SW480 (cell line): ENCODE results near the gene SPIRE2.
"Not testable (repeated sequence)": the region's sequence is repeated elsewhere in the genome, so short reads cannot be mapped to it uniquely, and the experiment has no call there.

Source experiments
- DNase-seq: peaks from one replicate; pipeline ENCODE4 v3.0.0-alpha.2; 2016; ENCODE audit warnings: low spot score

The SPIRE2 gene

GRCh38 chr16:89811321-89811720, 17.0 kb upstream of the SPIRE2 start:
- no peak for DNase-seq

- no peak for DNase-seq
Observed at GRCh38 chr16:89815639-89816348, 12.5 kb upstream of the SPIRE2 start.

GRCh38 chr16:89818851-89819403, 9.3 kb upstream of the SPIRE2 start:
- DNase-seq = not testable (repeated sequence)

GRCh38 chr16:89819448-89819847, 8.8 kb upstream of the SPIRE2 start:
- DNase-seq = not testable (repeated sequence)

GRCh38 chr16:89821438-89822187, 6.7 kb upstream of the SPIRE2 start:
- no peak for DNase-seq

GRCh38 chr16:89822188-89823086, 5.8 kb upstream of the SPIRE2 start:
- DNase-seq = peak; percentile 63

DNA sequence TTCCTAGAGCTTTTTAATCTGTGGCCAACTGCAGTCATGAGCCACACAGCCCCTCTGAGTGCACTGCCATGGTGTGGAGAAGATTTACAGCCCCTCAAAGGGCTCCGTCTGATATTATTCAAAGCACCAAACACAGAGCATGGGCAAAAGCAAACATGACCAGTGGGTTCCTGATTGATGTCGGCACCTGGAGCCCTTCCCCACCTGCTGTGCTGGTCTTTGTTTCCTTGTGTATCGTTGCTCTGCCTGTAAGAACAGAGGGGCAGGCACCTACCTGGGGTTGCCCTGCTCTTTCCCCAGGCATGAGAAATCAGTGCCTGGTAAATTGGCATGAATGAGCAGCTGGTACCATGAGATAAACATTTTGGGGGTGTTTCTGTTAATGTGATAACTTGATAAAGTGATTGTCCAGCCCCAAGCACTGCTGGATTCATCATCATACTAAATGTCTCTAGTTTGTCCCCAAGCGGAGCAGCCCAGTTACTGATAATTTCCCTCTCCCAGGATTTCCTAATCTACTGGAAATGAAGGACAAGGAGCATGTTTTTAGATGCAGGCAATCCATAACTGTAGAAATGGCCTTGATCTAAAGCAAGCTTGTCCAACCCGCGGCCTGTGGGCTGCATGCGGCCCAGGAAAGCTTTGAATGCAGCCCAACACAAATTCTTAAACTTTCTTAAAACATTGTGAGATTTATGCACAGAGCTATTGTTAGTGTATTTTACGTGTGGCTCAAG, 5.0 kb upstream of the SPIRE2 start:
- DNase-seq = no peak

- not testable (repeated sequence) for DNase-seq
Observed at GRCh38 chr16:89823824-89824148, 4.5 kb upstream of the SPIRE2 start.

- DNase-seq = no peak
Observed at GRCh38 chr16:89826531-89827382, 1.5 kb upstream of the SPIRE2 start.

DNA sequence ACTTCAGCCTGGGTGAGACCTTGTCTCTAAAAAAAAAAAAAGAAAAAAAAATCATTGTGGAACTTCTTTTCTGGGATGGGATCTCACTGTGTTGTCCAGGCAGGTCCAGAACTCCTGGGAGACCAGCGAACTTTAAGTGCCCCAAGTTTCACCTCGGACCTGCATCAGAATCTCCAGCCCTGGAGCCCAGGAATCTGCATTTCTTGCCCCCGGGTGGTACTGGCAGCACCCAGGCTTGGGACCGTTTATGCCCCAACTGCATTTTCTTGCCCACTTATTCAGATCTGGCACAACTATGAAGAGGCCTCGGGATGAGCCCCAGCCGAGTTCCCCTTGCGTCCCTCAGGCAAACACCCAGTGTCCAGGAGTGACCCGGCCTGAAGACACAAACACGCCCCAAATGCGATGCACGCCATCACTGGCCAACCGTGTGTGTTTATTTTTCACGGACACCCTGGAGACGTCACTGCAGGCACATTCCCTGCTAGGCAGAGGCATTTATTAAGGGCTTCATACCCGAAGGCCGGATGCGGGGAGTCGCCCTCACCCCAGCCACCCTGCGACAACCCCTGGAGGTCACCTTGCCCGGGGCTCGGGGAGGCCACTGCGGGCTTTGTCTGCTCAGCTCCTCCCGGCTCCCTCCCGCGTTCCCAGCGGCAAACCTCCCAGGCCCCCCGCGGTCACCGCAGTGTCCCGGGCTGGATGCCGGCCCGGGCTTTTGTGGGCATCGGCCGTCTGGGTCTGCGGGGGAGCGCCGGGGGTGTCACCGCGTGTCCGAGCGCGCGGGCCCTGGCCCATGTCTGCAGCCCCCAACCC, 684 bp upstream of the SPIRE2 start:
- DNase-seq = peak; percentile 83

GRCh38 chr16:89828870-89829629, 775 bp downstream of the SPIRE2 start:
- no peak for DNase-seq

DNA sequence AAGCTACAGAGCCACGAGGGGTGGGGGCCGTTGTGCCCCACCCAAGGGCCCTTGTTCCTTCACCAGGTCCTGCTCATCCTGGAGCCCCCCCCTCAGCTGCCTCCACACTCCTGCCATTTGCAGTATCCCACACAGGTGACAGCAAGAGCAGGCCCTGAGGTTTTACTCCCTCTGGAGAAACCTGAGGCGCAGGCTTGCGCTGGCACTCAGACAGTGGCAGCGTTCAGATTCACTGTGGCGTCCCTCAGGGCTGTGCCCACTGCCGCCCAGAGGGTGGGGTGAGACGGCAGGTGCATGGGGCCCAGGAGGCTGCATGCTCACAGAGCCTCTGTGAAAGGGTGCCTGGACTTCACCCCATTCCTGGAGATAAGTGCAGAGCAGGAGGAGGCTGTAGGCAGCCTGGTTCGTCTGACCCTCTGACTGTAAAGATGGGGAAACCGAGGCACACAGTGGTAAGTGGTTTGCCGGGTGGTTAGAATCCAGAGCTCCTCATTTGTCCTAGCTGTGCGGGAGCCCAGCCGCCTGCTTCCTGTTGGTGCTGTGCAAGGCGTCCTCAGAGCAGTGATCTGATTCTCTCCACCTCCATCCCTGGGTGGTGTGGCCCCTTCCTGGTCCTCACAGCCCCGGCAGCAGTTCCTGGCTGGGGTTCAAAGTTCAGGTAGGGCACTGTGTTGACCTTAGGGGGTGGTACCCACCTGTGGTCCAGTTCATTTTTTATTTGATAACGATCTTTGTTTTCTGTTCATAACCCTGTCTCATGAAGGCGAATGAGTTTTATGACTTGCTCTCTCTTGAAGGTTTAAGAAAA, 1.6 kb downstream of the SPIRE2 start:
- peak; percentile 38 for DNase-seq

DNA sequence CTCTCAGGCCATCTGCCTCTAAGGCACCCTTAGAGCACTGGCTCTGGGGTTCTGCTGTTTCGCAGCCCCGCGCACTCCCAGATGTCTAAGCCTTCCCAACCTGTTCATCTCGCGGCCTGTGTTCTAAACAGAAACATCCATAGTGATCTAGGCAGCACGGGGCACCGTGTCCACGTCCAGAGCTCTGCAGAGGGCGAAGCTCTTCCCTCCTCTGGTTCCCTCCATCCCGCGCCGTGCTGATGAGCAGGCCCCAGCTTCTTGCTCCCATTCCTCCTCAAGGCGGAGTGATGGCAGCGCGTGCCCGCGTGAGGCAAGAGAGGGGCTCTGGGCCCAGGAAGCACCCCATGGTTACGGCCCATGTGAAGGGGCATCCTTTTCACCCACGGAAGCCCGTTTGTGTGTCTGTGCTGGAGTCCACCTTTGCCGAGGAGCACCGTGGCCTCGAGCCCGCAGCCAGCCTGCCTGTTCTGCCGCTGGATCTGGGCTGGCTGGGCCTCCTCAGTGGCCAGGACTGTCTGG, 3.6 kb downstream of the SPIRE2 start:
- DNase-seq = no peak

DNA sequence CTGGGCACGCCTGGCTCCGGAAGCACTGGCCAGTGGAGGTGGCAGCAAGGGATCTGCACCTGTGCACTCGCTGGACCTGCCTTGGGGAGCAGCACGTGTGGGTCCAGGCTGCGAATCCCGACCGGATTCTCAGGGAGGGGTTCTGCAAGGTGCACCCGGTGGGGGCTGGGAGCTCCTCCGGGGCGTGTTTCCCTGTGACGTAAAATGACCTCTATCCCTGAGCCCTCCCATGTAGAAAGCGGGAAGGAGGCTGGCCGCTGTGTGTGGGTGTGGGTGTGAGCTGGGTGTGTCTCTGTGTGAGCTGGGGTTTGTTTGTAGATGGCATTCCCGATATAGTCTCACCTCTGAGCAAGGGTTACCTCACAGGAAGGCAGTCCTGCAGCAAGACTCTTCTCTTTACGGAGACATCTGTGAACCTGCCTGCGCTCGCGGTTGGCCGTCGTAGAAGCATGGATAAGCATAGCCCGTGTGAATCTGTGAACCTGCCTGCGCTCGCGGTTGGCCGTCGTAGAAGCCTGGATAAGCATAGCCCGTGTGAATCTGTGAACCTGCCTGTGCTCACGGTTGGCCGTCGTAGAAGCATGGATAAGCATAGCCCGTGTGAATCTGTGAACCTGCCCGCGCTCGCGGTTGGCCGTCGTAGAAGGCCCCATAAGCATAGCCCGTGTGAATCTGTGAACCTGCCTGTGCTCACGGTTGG, 5.5 kb downstream of the SPIRE2 start:
- DNase-seq = peak; percentile 93

GRCh38 chr16:89834813-89835363, 6.6 kb downstream of the SPIRE2 start:
- not testable (repeated sequence) for DNase-seq

- not testable (repeated sequence) for DNase-seq
Observed at GRCh38 chr16:89836484-89836883, 8.2 kb downstream of the SPIRE2 start.

GRCh38 chr16:89837014-89837546, 8.8 kb downstream of the SPIRE2 start:
- DNase-seq = no peak
